Measurements from ENCODE around the gene PRKCD. TPM values are rescaled to one million over a fixed set of nuclear protein-coding genes. Genes with fewer than 3 reads are reported as not detected.

PRKCD gene
- total and polyA plus RNA-seq, 9 of the 15 experiments (the other 6 are each of a cell fraction or from before 2014, with no cell fraction given): 2.5 to 19.5 (median 6.1) TPM

DNA sequence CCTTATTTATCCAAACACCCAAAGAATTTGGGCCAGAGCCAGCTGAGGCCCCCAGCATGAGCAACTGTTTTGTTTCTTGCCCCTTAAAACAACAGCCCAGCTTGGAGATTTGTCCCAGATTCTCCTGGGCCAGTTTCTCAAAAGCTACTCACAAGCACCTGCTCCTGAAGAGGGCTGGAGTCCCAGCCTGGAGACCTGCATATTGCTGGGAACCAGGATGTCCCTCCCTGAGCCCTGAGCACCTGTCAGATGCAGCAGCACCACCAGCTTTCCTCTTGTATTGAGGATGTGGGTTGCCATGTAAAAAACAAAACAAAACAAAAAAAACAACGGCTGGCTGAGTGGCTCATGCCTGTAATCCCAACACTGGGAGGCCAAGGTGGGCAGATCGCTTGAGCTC lies 23.8 kb upstream of the PRKCD start:
- ATAC-seq (no peak), DNase-seq (ENCODE audit: extremely low read depth in 1 of 4, low spot score in 3 of 4) (no peak), FAIRE-seq (no peak)
- Histone ChIP-seq H3K9me1 (ENCODE audit: control insufficient read depth, insufficient read depth, low read length) (no peaks in the 10 kb centered on the region), H3K79me2 (ENCODE audit: control insufficient read depth, insufficient read depth, low read length) (no peaks in the 10 kb centered on the region), H3K4me3 (no peak overlapping the region), H2AFZ (ENCODE audit: low read depth, low read length) (no peak overlapping the region), H4K20me1 (replicated peaks; ENCODE audit: control insufficient read depth, insufficient read depth, low read length) (no peaks in the 10 kb centered on the region), H3K4me1 (replicated peaks in 1 of 2; ENCODE audit: control insufficient read depth in 2 of 2, insufficient read depth in 2 of 2, low read length in 2 of 2) (peaks cover 3 to 5% of the 10 kb centered on the region in 2 experiments; a peak in 3 of 5 replicates), H3K4me2 (ENCODE audit: insufficient read depth, low read length) (no peak overlapping the region), H3K27me3 (ENCODE audit: control insufficient read depth in 2 of 2, insufficient read depth in 2 of 2, low read length in 2 of 2) (no peaks in the 10 kb centered on the region), H3K9ac (ENCODE audit: insufficient read depth in 1 of 2, low read depth in 2 of 2, low read length in 2 of 2) (no peak overlapping the region), H3K27ac (ENCODE audit: extremely low read depth, low read depth, low read length) (no peak overlapping the region), H3K9me3 (replicated peaks; ENCODE audit: control insufficient read depth, insufficient read depth, low read depth, low read length) (no peaks in the 10 kb centered on the region), H3K36me3 (ENCODE audit: control insufficient read depth, insufficient read depth, low read length) (no peaks in the 10 kb centered on the region)
- intact Hi-C loops (cut with micrococcal nuclease) (no loop called here), in situ Hi-C loops (cut with MboI) (no loop called here)
- BruUV-seq (replicated peaks): no TSS peak
- WGBS (ENCODE audit: insufficient coverage, low coverage, missing lambda C conversion rate): 8% methylated on average over 2 of the region's 2 CpGs
- ChIA-PET CTCF (ENCODE audit: low intra/inter-chr PET ratio) (no interaction called here), POLR2A (interaction anchor here (0.5 kb wide), 1 partner anchor 57 kb away, joined by 3 read pairs; no protein-coding TSS in a partner anchor)
- TF ChIP-seq ZNF785 (CRISPR knock-in tag; IDR thresholded peaks at IDR 0.05) (no peak), NFYB (IDR thresholded peaks at IDR 0.05; ENCODE audit: extremely low read depth, insufficient read length) (no peak), TCF7L2 (IDR thresholded peaks at IDR 0.05; ENCODE audit: low read depth, low read length) (no peak), ZNF695 (CRISPR knock-in tag; IDR thresholded peaks at IDR 0.05) (no peak), ZNF644 (tag; IDR thresholded peaks at IDR 0.05; ENCODE audit: low read depth) (no peak), ZNF324 (CRISPR knock-in tag; IDR thresholded peaks at IDR 0.05) (no peak)
- TF ChIP-seq, protein P1, sequence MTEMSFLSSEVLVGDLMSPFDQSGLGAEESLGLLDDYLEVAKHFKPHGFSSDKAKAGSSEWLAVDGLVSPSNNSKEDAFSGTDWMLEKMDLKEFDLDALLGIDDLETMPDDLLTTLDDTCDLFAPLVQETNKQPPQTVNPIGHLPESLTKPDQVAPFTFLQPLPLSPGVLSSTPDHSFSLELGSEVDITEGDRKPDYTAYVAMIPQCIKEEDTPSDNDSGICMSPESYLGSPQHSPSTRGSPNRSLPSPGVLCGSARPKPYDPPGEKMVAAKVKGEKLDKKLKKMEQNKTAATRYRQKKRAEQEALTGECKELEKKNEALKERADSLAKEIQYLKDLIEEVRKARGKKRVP (CRISPR knock-in tag; IDR thresholded peaks at IDR 0.05): no peak
- TF ChIP-seq, protein P2, sequence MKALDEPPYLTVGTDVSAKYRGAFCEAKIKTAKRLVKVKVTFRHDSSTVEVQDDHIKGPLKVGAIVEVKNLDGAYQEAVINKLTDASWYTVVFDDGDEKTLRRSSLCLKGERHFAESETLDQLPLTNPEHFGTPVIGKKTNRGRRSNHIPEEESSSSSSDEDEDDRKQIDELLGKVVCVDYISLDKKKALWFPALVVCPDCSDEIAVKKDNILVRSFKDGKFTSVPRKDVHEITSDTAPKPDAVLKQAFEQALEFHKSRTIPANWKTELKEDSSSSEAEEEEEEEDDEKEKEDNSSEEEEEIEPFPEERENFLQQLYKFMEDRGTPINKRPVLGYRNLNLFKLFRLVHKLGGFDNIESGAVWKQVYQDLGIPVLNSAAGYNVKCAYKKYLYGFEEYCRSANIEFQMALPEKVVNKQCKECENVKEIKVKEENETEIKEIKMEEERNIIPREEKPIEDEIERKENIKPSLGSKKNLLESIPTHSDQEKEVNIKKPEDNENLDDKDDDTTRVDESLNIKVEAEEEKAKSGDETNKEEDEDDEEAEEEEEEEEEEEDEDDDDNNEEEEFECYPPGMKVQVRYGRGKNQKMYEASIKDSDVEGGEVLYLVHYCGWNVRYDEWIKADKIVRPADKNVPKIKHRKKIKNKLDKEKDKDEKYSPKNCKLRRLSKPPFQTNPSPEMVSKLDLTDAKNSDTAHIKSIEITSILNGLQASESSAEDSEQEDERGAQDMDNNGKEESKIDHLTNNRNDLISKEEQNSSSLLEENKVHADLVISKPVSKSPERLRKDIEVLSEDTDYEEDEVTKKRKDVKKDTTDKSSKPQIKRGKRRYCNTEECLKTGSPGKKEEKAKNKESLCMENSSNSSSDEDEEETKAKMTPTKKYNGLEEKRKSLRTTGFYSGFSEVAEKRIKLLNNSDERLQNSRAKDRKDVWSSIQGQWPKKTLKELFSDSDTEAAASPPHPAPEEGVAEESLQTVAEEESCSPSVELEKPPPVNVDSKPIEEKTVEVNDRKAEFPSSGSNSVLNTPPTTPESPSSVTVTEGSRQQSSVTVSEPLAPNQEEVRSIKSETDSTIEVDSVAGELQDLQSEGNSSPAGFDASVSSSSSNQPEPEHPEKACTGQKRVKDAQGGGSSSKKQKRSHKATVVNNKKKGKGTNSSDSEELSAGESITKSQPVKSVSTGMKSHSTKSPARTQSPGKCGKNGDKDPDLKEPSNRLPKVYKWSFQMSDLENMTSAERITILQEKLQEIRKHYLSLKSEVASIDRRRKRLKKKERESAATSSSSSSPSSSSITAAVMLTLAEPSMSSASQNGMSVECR (CRISPR knock-in tag; IDR thresholded peaks at IDR 0.05): no peak
- TF ChIP-seq, protein P3, sequence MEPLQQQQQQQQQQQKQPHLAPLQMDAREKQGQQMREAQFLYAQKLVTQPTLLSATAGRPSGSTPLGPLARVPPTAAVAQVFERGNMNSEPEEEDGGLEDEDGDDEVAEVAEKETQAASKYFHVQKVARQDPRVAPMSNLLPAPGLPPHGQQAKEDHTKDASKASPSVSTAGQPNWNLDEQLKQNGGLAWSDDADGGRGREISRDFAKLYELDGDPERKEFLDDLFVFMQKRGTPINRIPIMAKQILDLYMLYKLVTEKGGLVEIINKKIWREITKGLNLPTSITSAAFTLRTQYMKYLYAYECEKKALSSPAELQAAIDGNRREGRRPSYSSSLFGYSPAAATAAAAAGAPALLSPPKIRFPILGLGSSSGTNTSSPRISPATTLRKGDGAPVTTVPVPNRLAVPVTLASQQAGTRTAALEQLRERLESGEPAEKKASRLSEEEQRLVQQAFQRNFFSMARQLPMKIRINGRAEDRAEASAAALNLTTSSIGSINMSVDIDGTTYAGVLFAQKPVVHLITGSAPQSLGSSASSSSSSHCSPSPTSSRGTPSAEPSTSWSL (CRISPR knock-in tag; IDR thresholded peaks at IDR 0.05; ENCODE audit: borderline replicate concordance): no peak
- TF ChIP-seq, protein P4, sequence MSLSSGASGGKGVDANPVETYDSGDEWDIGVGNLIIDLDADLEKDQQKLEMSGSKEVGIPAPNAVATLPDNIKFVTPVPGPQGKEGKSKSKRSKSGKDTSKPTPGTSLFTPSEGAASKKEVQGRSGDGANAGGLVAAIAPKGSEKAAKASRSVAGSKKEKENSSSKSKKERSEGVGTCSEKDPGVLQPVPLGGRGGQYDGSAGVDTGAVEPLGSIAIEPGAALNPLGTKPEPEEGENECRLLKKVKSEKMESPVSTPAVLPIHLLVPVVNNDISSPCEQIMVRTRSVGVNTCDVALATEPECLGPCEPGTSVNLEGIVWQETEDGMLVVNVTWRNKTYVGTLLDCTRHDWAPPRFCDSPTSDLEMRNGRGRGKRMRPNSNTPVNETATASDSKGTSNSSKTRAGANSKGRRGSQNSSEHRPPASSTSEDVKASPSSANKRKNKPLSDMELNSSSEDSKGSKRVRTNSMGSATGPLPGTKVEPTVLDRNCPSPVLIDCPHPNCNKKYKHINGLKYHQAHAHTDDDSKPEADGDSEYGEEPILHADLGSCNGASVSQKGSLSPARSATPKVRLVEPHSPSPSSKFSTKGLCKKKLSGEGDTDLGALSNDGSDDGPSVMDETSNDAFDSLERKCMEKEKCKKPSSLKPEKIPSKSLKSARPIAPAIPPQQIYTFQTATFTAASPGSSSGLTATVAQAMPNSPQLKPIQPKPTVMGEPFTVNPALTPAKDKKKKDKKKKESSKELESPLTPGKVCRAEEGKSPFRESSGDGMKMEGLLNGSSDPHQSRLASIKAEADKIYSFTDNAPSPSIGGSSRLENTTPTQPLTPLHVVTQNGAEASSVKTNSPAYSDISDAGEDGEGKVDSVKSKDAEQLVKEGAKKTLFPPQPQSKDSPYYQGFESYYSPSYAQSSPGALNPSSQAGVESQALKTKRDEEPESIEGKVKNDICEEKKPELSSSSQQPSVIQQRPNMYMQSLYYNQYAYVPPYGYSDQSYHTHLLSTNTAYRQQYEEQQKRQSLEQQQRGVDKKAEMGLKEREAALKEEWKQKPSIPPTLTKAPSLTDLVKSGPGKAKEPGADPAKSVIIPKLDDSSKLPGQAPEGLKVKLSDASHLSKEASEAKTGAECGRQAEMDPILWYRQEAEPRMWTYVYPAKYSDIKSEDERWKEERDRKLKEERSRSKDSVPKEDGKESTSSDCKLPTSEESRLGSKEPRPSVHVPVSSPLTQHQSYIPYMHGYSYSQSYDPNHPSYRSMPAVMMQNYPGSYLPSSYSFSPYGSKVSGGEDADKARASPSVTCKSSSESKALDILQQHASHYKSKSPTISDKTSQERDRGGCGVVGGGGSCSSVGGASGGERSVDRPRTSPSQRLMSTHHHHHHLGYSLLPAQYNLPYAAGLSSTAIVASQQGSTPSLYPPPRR (CRISPR knock-in tag; IDR thresholded peaks at IDR 0.05; ENCODE audit: borderline replicate concordance): no peak
